ENCODE results near the gene PRR19.

PRR19 gene

DNA sequence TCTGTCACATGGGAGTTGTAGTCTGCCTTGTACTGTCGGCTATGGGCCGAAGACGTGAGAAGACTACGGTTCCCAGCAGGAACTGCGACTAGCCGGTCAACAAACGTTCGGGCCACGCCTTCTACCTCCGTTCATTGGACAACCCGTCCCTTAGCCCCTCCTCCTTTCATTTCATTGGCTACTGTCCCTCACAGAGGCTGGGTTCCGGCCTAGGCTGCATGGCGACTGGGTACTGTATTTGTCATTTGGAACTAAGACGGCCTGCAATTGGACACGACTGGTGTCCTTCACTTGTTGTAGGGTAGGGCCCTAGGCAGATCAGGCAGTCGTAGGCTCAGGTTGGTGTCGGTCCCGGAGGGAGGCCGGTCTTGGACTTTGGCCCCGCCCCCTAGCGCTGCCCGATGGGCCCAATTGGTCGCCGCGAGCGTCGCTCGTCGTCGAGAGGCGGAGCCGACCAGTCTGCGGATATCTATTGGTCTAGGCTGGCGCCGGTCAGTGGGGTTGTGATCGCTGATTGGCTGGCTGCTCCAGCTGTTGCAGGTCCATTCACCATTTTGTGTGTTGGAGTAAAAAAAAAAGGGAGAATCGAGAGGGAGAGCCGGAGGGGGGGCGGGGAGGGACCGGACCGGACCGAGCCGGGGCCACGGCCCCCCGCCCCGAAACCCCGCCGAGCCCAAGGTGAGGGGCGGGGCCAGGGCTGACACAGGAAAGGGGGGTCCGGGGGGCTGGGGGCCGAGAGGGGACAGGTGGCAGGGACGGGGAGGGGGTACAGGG is 33.0 kb upstream of the PRR19 start, which contains the start of gene CIC:
Gene CIC (plus strand): TSS at position 549 of the 774 bp plus-strand sequence. CDS start 2,532 bp downstream, outside the sequence.
- peak within 1 kb of the TSS; percentile 81 for H3K4me3 ChIP-seq (ENCODE audit: low read length)
- H3K9ac ChIP-seq (ENCODE audit: low read length), result peak within 1 kb of the TSS; percentile 95
- H3K27me3 ChIP-seq (ENCODE audit: low read depth, low read length), result no peaks in the 10 kb centered on the region
- peaks cover 20% of the 10 kb centered on the region for H3K4me1 ChIP-seq (ENCODE audit: low read length)
- H3K4me2 ChIP-seq (ENCODE audit: low read length), result peak within 1 kb of the TSS; percentile 98
- TF ChIP-seq, protein P1, sequence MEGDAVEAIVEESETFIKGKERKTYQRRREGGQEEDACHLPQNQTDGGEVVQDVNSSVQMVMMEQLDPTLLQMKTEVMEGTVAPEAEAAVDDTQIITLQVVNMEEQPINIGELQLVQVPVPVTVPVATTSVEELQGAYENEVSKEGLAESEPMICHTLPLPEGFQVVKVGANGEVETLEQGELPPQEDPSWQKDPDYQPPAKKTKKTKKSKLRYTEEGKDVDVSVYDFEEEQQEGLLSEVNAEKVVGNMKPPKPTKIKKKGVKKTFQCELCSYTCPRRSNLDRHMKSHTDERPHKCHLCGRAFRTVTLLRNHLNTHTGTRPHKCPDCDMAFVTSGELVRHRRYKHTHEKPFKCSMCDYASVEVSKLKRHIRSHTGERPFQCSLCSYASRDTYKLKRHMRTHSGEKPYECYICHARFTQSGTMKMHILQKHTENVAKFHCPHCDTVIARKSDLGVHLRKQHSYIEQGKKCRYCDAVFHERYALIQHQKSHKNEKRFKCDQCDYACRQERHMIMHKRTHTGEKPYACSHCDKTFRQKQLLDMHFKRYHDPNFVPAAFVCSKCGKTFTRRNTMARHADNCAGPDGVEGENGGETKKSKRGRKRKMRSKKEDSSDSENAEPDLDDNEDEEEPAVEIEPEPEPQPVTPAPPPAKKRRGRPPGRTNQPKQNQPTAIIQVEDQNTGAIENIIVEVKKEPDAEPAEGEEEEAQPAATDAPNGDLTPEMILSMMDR (IDR thresholded peaks at IDR 0.05; ENCODE audit: low read depth, low read length), result no peak
- TF ChIP-seq EZH2phosphoT487 (IDR thresholded peaks at IDR 0.05; ENCODE audit: low read depth), result no peak
- H3K79me2 ChIP-seq (ENCODE audit: low read length), result peaks cover 25% of the 10 kb centered on the region
- H3K36me3 ChIP-seq (replicated peaks; ENCODE audit: low read depth, low read length), result peaks cover 4% of the 10 kb centered on the region
- peak within 1 kb of the TSS; percentile 90 for H2AFZ ChIP-seq (ENCODE audit: low read depth, low read length)
- no peaks in the 10 kb centered on the region for H4K20me1 ChIP-seq (ENCODE audit: insufficient read depth, low read length)
- H3K9me3 ChIP-seq (ENCODE audit: insufficient read depth, low read length), result no peaks in the 10 kb centered on the region
- peak within 1 kb of the TSS; percentile 88 for H3K27ac ChIP-seq (ENCODE audit: low read length)

DNA sequence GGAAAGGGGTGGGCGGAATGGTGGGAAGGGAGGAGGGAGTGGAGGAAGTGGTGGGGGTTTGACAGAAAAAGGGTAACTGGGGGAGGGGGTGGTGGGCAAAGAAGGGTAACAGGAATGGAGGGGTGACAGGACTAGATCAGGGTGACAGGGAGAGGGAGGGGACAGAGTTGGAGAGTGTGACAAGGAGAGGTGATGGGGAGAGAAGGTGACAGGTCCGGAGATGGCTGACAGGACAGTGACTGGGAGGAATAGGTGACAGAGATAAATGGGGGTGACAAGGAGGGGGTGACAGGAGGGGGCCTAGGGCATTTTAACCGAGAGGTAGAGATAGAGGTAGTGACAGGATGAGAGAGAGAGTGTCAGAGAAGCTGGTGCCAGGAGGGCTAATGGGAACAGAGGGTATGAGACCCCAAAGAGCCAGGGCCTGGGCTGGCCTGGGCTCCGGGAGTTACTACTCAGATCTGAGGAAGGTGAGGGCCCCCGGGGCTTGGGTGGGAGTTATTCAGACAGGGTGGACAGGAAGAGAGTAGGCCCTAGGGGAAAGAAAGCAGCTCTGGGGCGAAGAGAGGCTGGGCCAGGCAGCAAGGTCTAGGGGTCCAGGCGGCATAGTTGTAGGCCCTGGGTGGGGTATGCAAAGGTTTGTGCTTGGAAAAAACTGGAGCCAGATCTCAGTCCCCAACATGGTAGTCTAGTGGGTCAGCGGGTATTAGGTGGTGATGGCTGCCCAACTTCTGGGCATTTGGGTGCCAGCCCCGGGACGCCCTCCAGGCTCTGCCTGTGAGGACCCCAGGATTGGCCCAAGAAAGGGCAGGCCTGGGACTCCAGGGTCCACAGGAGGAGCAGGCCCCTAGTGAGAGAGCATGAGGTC is 32.2 kb upstream of the PRR19 start:
- Histone ChIP-seq H3K4me1 (ENCODE audit: low read length) (peaks cover 20% of the 10 kb centered on the region), H3K79me2 (ENCODE audit: low read length) (peaks cover 25% of the 10 kb centered on the region), H2AFZ (ENCODE audit: low read depth, low read length) (no peak overlapping the region), H3K9ac (ENCODE audit: low read length) (peak overlapping the region; percentile 95), H3K4me3 (ENCODE audit: low read length) (peak overlapping the region; percentile 81), H3K27me3 (ENCODE audit: low read depth, low read length) (no peaks in the 10 kb centered on the region), H3K27ac (ENCODE audit: low read length) (peak overlapping the region; percentile 88), H3K36me3 (replicated peaks; ENCODE audit: low read depth, low read length) (peaks cover 11% of the 10 kb centered on the region), H4K20me1 (ENCODE audit: insufficient read depth, low read length) (no peaks in the 10 kb centered on the region), H3K4me2 (ENCODE audit: low read length) (peak overlapping the region; percentile 98), H3K9me3 (ENCODE audit: insufficient read depth, low read length) (no peaks in the 10 kb centered on the region)
- TF ChIP-seq EZH2phosphoT487 (IDR thresholded peaks at IDR 0.05; ENCODE audit: low read depth), result no peak
- TF ChIP-seq, protein P1 (IDR thresholded peaks at IDR 0.05; ENCODE audit: low read depth, low read length), result no peak

DNA sequence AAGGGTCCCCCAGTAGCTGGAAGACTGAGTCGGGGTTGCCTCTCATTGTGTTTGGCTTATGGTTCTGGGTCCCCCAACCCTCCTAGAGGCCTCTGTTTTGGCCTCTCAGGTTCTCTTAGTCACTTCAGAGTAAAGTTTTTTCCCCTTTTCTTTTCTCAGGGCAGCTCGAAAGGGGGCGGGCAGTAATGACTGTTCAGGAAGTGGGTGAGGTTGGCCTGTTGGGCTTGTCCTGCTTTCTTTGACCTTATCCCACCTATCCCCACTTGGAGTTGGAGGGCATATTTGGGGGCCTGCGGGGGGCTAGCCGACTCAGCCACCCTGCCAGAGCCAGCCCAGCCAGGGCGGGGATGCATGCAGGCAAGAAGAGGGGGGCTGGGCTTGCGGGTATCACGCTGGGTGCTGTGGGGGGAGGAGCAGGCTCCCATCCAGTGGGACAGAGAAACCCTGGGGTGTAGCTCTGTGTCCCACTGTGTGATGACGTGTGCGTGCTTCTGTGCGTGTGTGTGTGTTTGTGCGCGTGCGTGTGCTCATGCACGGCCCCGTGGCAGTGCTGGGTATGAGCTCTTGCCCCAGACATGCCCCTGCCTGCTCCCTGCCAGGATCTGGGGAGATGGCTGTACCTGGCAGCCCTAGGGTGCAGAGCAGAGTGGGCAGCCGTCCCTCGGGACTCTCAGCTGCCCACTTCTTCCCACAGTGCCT is 31.4 kb upstream of the PRR19 start:
- Histone ChIP-seq H3K79me2 (ENCODE audit: low read length) (peaks cover 27% of the 10 kb centered on the region), H3K9me3 (ENCODE audit: insufficient read depth, low read length) (no peaks in the 10 kb centered on the region), H3K9ac (ENCODE audit: low read length) (peak overlapping the region; percentile 95), H3K27me3 (ENCODE audit: low read depth, low read length) (no peaks in the 10 kb centered on the region), H2AFZ (ENCODE audit: low read depth, low read length) (peak overlapping the region; percentile 6; the same call in 1 of the 2 replicates), H3K4me1 (ENCODE audit: low read length) (peaks cover 20% of the 10 kb centered on the region), H4K20me1 (ENCODE audit: insufficient read depth, low read length) (no peaks in the 10 kb centered on the region), H3K4me2 (ENCODE audit: low read length) (peak overlapping the region; percentile 98), H3K27ac (ENCODE audit: low read length) (peak overlapping the region; percentile 88), H3K4me3 (ENCODE audit: low read length) (peak overlapping the region; percentile 81), H3K36me3 (replicated peaks; ENCODE audit: low read depth, low read length) (peaks cover 17% of the 10 kb centered on the region)
- TF ChIP-seq, protein P1 (IDR thresholded peaks at IDR 0.05; ENCODE audit: low read depth, low read length), result no peak
- TF ChIP-seq EZH2phosphoT487 (IDR thresholded peaks at IDR 0.05; ENCODE audit: low read depth), result no peak
